ENCODE measurements around the gene GRIK3.

GRIK3 gene

DNA sequence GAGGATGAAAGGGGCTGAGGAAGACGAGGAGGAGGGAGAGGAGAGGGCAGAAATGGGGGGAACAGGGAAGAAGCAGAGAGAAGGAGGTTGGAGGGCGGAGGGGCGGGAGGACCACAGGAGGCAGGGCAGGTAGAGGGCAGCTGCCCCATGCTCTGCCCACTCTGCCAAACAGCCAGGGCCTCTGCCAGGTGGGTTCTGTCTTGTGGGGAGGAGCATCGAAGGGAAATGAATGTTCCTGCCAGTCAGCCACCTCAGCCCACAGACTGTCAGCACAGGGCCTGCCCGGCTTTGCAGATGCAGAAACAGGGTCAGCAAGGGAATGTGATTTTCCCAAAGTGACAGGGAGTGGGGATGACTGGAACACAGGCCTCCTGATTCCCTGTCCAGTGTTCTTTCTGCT lies 82.6 kb downstream of the GRIK3 start:
- no peaks in the 10 kb centered on the region for H3K27me3 ChIP-seq (ENCODE audit: control insufficient read depth, insufficient read depth, low read length)
- no peaks in the 10 kb centered on the region for H3K9me3 ChIP-seq (ENCODE audit: control insufficient read depth, low read depth, low read length)
- no peaks in the 10 kb centered on the region for H3K36me3 ChIP-seq (ENCODE audit: control insufficient read depth, low read depth, low read length)
- H3K4me1 ChIP-seq (ENCODE audit: control insufficient read depth, low read depth, low read length): no peaks in the 10 kb centered on the region
- no peak overlapping the region for H3K4me3 ChIP-seq (ENCODE audit: low read length)
- H3K27ac ChIP-seq (ENCODE audit: low read length): no peak overlapping the region
- no peak overlapping the region for H3K9ac ChIP-seq (ENCODE audit: low read length)

DNA sequence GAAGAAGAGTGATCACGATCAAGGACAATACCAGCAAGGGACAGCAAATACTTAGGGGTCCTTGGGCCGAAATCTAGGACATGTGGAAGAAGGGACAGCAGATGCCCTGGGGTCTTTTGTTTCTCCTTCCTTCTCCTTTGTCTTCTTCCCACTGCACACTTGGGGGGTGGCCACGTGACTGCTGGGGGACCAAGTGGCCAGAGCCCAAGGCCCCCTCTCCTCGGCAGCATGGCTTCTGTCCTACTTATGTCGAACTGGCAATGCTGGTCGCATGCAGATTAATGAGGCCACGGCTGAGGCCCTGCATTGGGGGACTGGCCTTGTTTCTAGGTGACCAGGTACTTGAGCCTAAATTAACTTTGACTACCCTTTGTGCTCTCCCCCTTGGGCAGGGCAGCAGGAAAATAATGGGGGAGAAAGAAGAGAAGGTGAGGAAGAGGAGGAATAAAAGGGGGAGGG lies 83.0 kb downstream of the GRIK3 start:
- Histone ChIP-seq H3K9ac (ENCODE audit: low read length) (no peak overlapping the region), H3K4me3 (ENCODE audit: low read length) (no peak overlapping the region)

DNA sequence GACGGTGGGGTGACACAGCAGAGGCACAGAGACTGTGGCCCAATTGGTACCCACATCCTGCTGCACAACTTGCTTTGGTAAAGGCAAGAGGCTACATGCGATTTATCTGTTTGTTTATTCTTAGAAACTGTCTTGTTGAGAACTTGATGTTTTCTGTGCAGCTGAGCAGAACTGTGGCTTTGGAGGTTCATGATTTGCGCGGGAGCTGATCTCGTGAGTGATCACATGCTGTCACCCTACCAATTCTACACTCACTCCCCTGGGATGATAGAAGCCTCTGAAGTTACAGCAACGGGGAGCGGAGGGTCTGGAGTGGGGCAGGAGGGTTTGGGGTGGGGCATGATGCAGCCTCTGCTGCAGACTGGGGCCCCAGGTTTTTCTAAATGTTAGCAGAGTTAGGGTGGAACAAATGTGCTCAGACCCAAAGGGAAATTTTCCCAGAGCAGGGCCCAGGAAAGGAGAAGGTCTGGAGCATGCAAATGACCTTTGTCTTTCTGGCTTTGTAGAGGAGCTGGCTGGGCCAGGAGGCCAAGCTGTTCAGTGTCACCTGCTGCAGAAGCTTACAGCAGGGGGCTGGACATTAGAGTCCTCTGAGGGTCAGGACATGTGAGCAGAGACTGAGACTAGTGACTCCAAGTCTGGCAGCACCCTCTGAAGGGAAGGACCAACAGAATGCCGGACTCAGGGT lies 83.6 kb downstream of the GRIK3 start:
- Histone ChIP-seq H3K9ac (ENCODE audit: low read length) (no peak overlapping the region), H3K27me3 (ENCODE audit: control insufficient read depth, insufficient read depth, low read length) (no peaks in the 10 kb centered on the region), H3K27ac (ENCODE audit: low read length) (no peak overlapping the region), H3K9me3 (ENCODE audit: control insufficient read depth, low read depth, low read length) (no peaks in the 10 kb centered on the region), H3K4me1 (ENCODE audit: control insufficient read depth, low read depth, low read length) (no peaks in the 10 kb centered on the region), H3K36me3 (ENCODE audit: control insufficient read depth, low read depth, low read length) (no peaks in the 10 kb centered on the region), H3K4me3 (ENCODE audit: low read length) (no peak overlapping the region)

More for the DNA sequence above, 83.0 kb downstream of the GRIK3 start:
- H3K36me3 ChIP-seq (ENCODE audit: control insufficient read depth, low read depth, low read length): no peaks in the 10 kb centered on the region
- H3K4me1 ChIP-seq (ENCODE audit: control insufficient read depth, low read depth, low read length): no peaks in the 10 kb centered on the region
- H3K27me3 ChIP-seq (ENCODE audit: control insufficient read depth, insufficient read depth, low read length): no peaks in the 10 kb centered on the region
- no peaks in the 10 kb centered on the region for H3K9me3 ChIP-seq (ENCODE audit: control insufficient read depth, low read depth, low read length)
- no peak overlapping the region for H3K27ac ChIP-seq (ENCODE audit: low read length)

DNA sequence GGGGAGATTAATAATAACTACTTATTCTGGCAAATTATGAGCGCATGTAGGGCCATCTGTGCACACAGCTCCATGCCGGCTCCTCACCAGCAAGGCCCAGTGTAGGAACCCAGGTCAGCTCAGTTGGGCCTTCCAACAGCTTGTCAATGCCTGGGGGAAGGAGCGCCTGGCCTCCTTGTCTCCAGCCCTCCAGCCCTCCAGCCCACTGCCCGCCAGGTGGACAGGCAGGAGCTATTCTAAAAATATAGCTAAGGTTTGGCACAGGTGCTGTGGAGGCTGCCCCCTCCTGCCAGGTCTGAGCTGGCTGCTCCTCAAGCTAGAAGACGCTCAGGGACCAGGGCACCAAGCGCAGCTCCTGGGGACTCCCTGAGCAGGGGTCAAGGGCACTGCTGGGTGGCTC lies 85.7 kb downstream of the GRIK3 start:
- H3K36me3 ChIP-seq (ENCODE audit: control insufficient read depth, low read depth, low read length): no peaks in the 10 kb centered on the region
- no peak overlapping the region for H3K9ac ChIP-seq (ENCODE audit: low read length)
- H3K27me3 ChIP-seq (ENCODE audit: control insufficient read depth, insufficient read depth, low read length): no peaks in the 10 kb centered on the region
- H3K9me3 ChIP-seq (ENCODE audit: control insufficient read depth, low read depth, low read length): no peaks in the 10 kb centered on the region
- no peak overlapping the region for H3K4me3 ChIP-seq (ENCODE audit: low read length)
- no peaks in the 10 kb centered on the region for H3K4me1 ChIP-seq (ENCODE audit: control insufficient read depth, low read depth, low read length)
- H3K27ac ChIP-seq (ENCODE audit: low read length): no peak overlapping the region

DNA sequence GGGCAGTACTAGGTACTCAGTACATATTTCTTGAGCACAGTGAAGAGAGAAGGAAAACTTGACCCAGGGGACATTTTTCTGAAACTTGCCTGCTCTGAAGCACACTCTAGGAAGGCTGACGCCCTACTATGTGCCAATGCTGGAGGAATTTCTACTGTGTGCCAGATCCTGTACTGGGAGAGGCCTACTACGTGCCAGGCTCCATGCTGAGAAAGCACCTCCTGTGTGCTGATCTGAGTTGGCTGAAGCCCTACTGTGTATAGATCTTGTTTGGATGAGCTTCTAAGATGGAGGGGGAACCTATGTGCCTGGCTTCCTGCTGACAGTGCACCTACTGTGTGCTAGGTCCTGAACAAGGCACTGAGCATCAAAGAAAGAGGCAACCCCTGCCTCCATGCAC lies 86.2 kb downstream of the GRIK3 start:
- H3K4me1 ChIP-seq (ENCODE audit: control insufficient read depth, low read depth, low read length): no peaks in the 10 kb centered on the region
- H3K27ac ChIP-seq (ENCODE audit: low read length): no peak overlapping the region
- H3K9me3 ChIP-seq (ENCODE audit: control insufficient read depth, low read depth, low read length): no peaks in the 10 kb centered on the region
- H3K9ac ChIP-seq (ENCODE audit: low read length): no peak overlapping the region
- no peak overlapping the region for H3K4me3 ChIP-seq (ENCODE audit: low read length)
- H3K36me3 ChIP-seq (ENCODE audit: control insufficient read depth, low read depth, low read length): no peaks in the 10 kb centered on the region
- no peaks in the 10 kb centered on the region for H3K27me3 ChIP-seq (ENCODE audit: control insufficient read depth, insufficient read depth, low read length)

DNA sequence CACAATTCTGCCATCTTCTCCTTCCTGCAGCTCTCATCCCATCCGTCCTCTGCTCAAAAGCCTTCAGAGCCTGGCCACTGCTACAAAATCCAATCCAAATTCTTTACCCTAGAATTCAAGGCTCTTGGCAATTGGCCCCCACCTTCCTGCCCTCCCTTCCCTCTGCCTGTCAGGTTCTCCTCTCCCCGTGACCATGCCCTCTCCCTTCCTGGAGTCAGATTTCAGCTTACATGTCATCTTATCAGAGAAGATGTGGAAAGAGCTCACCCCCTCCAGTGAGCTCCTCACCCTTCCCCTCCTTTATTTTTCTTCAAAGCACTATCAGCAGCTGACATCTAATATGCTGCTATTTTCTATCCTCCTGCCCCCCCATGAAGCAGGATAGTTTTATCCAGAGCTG lies 86.9 kb downstream of the GRIK3 start:
- no peaks in the 10 kb centered on the region for H3K9me3 ChIP-seq (ENCODE audit: control insufficient read depth, low read depth, low read length)
- H3K4me3 ChIP-seq (ENCODE audit: low read length): no peak overlapping the region
- no peaks in the 10 kb centered on the region for H3K27me3 ChIP-seq (ENCODE audit: control insufficient read depth, insufficient read depth, low read length)
- no peak overlapping the region for H3K9ac ChIP-seq (ENCODE audit: low read length)
- no peaks in the 10 kb centered on the region for H3K36me3 ChIP-seq (ENCODE audit: control insufficient read depth, low read depth, low read length)
- no peaks in the 10 kb centered on the region for H3K4me1 ChIP-seq (ENCODE audit: control insufficient read depth, low read depth, low read length)
- H3K27ac ChIP-seq (ENCODE audit: low read length): no peak overlapping the region

DNA sequence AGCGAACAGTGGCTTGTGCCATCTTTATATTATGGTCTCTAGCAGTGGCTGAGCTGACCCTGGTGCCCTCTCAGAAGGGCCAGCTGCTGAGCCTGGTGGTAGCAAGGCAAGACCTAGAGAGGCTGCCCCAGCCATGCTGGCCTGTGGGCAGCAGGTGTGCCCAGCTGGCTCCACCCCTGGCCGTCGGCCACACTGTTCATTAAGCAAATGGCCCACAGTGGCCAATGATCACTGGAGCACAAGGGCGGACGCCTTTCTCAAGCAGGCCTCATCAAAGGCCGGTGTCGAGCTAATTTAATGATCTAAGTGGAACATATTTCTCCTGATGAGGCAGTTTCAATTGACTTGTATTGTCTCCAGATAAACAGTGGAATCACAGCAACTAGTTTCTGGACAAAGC lies 89.4 kb downstream of the GRIK3 start:
- no peaks in the 10 kb centered on the region for H3K4me1 ChIP-seq (ENCODE audit: control insufficient read depth, low read depth, low read length)
- H3K27me3 ChIP-seq (ENCODE audit: control insufficient read depth, insufficient read depth, low read length): no peaks in the 10 kb centered on the region

DNA sequence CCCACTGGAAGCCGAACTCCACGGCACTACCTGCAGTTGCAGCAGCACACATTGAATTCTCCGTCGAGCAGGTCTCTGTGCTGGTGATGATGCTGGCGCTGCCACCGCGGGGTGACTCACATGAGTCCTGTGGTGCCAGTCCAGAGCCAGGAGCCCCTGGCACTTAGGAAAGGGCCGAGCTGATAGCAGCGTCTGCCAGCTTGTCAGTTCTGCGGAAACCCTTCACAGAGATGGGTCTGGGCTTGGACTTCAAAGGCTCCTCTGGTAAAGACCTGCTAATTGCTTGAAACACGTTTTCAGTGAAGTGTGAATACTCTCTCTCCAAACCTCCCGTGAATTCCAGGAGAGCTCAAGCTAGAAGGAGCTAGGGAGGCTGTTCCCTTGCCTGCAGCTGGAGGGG lies 92.2 kb downstream of the GRIK3 start:
- H3K9ac ChIP-seq (ENCODE audit: low read length): no peak overlapping the region
- no peaks in the 10 kb centered on the region for H3K9me3 ChIP-seq (ENCODE audit: control insufficient read depth, low read depth, low read length)
- no peaks in the 10 kb centered on the region for H3K27me3 ChIP-seq (ENCODE audit: control insufficient read depth, insufficient read depth, low read length)
- H3K4me3 ChIP-seq (ENCODE audit: low read length): no peak overlapping the region
- no peak overlapping the region for H3K27ac ChIP-seq (ENCODE audit: low read length)
- H3K4me1 ChIP-seq (ENCODE audit: control insufficient read depth, low read depth, low read length): no peaks in the 10 kb centered on the region
- no peaks in the 10 kb centered on the region for H3K36me3 ChIP-seq (ENCODE audit: control insufficient read depth, low read depth, low read length)

More for the DNA sequence above, 89.4 kb downstream of the GRIK3 start:
- H3K36me3 ChIP-seq (ENCODE audit: control insufficient read depth, low read depth, low read length): no peaks in the 10 kb centered on the region
- H3K9me3 ChIP-seq (ENCODE audit: control insufficient read depth, low read depth, low read length): no peaks in the 10 kb centered on the region
- H3K4me3 ChIP-seq (ENCODE audit: low read length): no peak overlapping the region
- no peak overlapping the region for H3K27ac ChIP-seq (ENCODE audit: low read length)
- H3K9ac ChIP-seq (ENCODE audit: low read length): no peak overlapping the region

DNA sequence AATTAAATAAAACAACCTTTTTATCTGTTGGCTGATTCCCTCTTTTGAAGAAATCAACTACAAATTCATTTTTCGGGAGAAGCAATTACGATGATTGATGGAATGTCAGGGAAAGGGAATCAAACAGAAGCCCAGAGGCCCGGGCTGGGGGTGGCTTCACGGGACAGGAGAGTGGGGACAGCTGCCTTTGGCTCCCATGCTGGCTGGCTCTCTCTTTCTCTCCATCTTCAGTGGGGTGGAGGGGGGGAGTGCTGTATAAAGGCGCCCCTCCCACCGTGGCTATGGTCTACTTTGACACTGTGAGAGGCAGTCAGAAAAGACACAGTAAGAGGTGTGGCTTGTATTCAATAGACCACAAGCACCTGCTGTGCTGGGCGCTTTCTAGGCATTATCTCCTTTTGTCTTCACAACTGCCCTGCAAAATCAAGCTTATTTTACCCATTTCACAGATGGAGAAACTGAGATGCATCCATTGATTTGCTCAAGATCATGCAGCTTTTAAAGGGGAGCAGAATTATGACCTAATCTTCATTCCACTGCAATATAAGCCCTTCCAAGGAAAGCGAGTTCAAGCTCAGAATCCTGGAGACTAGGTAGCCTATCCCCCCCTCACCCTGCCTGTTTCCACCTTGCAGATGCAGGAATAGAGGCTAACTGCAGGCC lies 92.9 kb downstream of the GRIK3 start:
- Histone ChIP-seq H3K9ac (ENCODE audit: low read length) (no peak overlapping the region), H3K27ac (ENCODE audit: low read length) (no peak overlapping the region), H3K4me1 (ENCODE audit: control insufficient read depth, low read depth, low read length) (no peaks in the 10 kb centered on the region), H3K9me3 (ENCODE audit: control insufficient read depth, low read depth, low read length) (no peaks in the 10 kb centered on the region), H3K4me3 (ENCODE audit: low read length) (no peak overlapping the region), H3K36me3 (ENCODE audit: control insufficient read depth, low read depth, low read length) (no peaks in the 10 kb centered on the region), H3K27me3 (ENCODE audit: control insufficient read depth, insufficient read depth, low read length) (no peaks in the 10 kb centered on the region)

DNA sequence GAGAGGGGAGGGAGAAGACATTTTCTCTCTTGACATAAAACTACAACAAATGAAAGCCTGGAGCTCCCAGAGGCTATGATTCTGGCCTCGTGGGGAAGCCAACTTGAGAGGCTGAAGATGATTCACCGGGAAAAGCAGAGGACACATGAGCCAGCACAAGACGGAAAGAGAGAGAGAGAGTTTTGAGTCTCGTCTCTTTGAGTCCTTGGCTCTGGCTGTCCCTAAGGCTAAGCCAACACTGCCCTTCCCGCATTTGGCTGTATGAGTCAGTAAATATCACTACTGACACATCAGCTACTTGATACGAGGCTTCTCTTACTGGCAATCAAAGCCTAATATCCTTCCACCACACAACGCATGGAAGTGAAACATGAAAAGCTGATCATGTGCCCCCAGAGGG lies 95.5 kb downstream of the GRIK3 start:
- H3K9me3 ChIP-seq (ENCODE audit: control insufficient read depth, low read depth, low read length): no peaks in the 10 kb centered on the region
- no peak overlapping the region for H3K4me3 ChIP-seq (ENCODE audit: low read length)
- no peaks in the 10 kb centered on the region for H3K36me3 ChIP-seq (ENCODE audit: control insufficient read depth, low read depth, low read length)
- H3K27me3 ChIP-seq (ENCODE audit: control insufficient read depth, insufficient read depth, low read length): no peaks in the 10 kb centered on the region
- no peak overlapping the region for H3K27ac ChIP-seq (ENCODE audit: low read length)
- no peak overlapping the region for H3K9ac ChIP-seq (ENCODE audit: low read length)
- peaks cover 3% of the 10 kb centered on the region for H3K4me1 ChIP-seq (ENCODE audit: control insufficient read depth, low read depth, low read length)

DNA sequence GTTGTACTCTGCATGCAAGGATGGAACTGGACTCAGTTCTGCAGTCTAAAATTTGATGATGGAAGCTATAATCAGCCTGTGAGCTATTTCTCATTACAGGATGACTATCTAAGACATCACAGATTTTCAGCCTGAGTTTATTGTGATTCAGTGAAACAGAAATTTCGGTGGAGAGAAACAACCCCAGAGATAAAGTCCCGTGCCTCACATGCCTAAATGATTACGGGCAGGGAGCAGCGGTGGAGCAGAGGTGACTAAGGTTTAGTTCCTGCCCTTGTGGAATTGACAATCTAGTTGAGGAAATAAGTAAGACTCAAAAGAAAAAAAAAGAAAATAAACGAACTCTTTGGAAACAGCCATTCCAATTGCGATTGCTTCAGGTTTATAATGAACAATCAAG lies 96.9 kb downstream of the GRIK3 start:
- H3K27me3 ChIP-seq (ENCODE audit: control insufficient read depth, insufficient read depth, low read length): no peaks in the 10 kb centered on the region
- no peak overlapping the region for H3K9ac ChIP-seq (ENCODE audit: low read length)
- no peak overlapping the region for H3K4me3 ChIP-seq (ENCODE audit: low read length)
- no peaks in the 10 kb centered on the region for H3K36me3 ChIP-seq (ENCODE audit: control insufficient read depth, low read depth, low read length)
- peaks cover 3% of the 10 kb centered on the region for H3K4me1 ChIP-seq (ENCODE audit: control insufficient read depth, low read depth, low read length)
- H3K9me3 ChIP-seq (ENCODE audit: control insufficient read depth, low read depth, low read length): no peaks in the 10 kb centered on the region
- no peak overlapping the region for H3K27ac ChIP-seq (ENCODE audit: low read length)

DNA sequence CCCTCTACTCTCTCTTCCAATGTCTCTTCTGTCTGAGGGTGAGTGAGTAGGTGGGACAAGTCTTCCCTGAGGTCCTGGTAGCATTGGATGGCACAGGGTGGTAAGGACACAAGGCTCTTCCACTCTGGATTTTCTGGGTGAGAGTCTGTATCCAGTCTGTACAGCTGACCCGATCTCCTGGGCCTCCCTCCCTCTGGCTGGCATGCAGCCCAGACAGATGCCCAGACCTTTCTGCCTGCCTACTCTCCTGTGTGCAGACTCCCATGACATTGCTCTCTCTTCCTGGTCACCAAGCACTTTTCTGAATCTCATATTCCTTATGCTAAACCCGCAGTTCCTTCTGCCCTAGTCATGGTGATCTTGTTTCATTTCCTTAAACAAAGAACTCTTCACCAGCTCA lies 100.3 kb downstream of the GRIK3 start:
- Histone ChIP-seq H3K27me3 (ENCODE audit: control insufficient read depth, insufficient read depth, low read length) (no peaks in the 10 kb centered on the region), H3K9ac (ENCODE audit: low read length) (no peak overlapping the region), H3K36me3 (ENCODE audit: control insufficient read depth, low read depth, low read length) (no peaks in the 10 kb centered on the region), H3K27ac (ENCODE audit: low read length) (no peak overlapping the region), H3K4me1 (ENCODE audit: control insufficient read depth, low read depth, low read length) (peaks cover 3% of the 10 kb centered on the region), H3K4me3 (ENCODE audit: low read length) (no peak overlapping the region), H3K9me3 (ENCODE audit: control insufficient read depth, low read depth, low read length) (no peaks in the 10 kb centered on the region)
